ENCODE results near the gene NAB2.
A peak's percentile ranks its signal among the peaks of the same experiment; 100 is the strongest.
"Not testable (repeated sequence)": the region's sequence is repeated elsewhere in the genome, so short reads cannot be mapped to it uniquely, and the experiment has no call there.

Gene NAB2

GRCh38 chr12:57110104-57111030 is 21.5 kb downstream of the NAB2 start:
- no peak for DNase-seq (ENCODE audit: low spot score)

GRCh38 chr12:57111031-57111734 is 22.3 kb downstream of the NAB2 start, which contains the start of gene STAT6:
Gene STAT6 (minus strand): TSS chr12:57111362. CDS start chr12:57108278, 3,084 bp downstream.
- DNase-seq (ENCODE audit: low spot score): peak; percentile 80

- DNase-seq (ENCODE audit: low spot score): peak; percentile 87
Measured at GRCh38 chr12:57112492-57113294, 23.8 kb downstream of the NAB2 start.

GRCh38 chr12:57116580-57117281 is 27.8 kb downstream of the NAB2 start:
- no peak for DNase-seq (ENCODE audit: low spot score)

GRCh38 chr12:57118711-57119271 is 29.9 kb downstream of the NAB2 start:
- no peak for DNase-seq (ENCODE audit: low spot score)

- DNase-seq (ENCODE audit: low spot score): no peak
Measured at GRCh38 chr12:57119294-57120085, 30.6 kb downstream of the NAB2 start.

GRCh38 chr12:57120718-57121117 is 31.8 kb downstream of the NAB2 start:
- not testable (repeated sequence) for DNase-seq (ENCODE audit: low spot score)

GRCh38 chr12:57123813-57124212 is 34.9 kb downstream of the NAB2 start:
- DNase-seq (ENCODE audit: low spot score): no peak

GRCh38 chr12:57124261-57124877 is 35.5 kb downstream of the NAB2 start:
- DNase-seq (ENCODE audit: low spot score): peak; percentile 88

GRCh38 chr12:57126061-57126460 is 37.1 kb downstream of the NAB2 start:
- no peak for DNase-seq (ENCODE audit: low spot score)

- DNase-seq (ENCODE audit: low spot score): no peak
Measured at GRCh38 chr12:57126561-57126960, 37.6 kb downstream of the NAB2 start.

- no peak for DNase-seq (ENCODE audit: low spot score)
Measured at GRCh38 chr12:57127101-57127725, 38.3 kb downstream of the NAB2 start.

GRCh38 chr12:57127726-57128518 is 39.0 kb downstream of the NAB2 start, which contains the start of gene LRP1:
Gene LRP1 (plus strand): TSS chr12:57128483. CDS start chr12:57128965, 482 bp downstream.
- DNase-seq (ENCODE audit: low spot score): peak; percentile 90

- DNase-seq (ENCODE audit: low spot score): no peak
Measured at GRCh38 chr12:57128519-57129247, 39.8 kb downstream of the NAB2 start.

- DNase-seq (ENCODE audit: low spot score): no peak
Measured at GRCh38 chr12:57129321-57129842, 40.5 kb downstream of the NAB2 start.

GRCh38 chr12:57129889-57130288 is 41.0 kb downstream of the NAB2 start:
- DNase-seq (ENCODE audit: low spot score): no peak

- DNase-seq (ENCODE audit: low spot score): no peak
Measured at GRCh38 chr12:57130941-57131340, 42.0 kb downstream of the NAB2 start.

Measured in Ammon's horn (tissue), 1 donor.